ENCODE measurements around the gene GRIFIN. TPM values are rescaled to one million over a fixed set of nuclear protein-coding genes. Genes with fewer than 3 reads are reported as not detected.

The GRIFIN gene
- total and polyA plus RNA-seq, 12 donors = not detected

- Histone ChIP-seq H3K4me1 (peaks cover 0 to 32% (median 10%) of the 10 kb centered on the region in 9 donors), H3K9me3 (no peaks in the 10 kb centered on the region), H3K4me3 (no peak overlapping the region), H3K27ac (no peak overlapping the region), H3K27me3 (no peaks in the 10 kb centered on the region), H3K36me3 (peaks cover 0 to 30% (median 0%) of the 10 kb centered on the region in 9 donors)
- DNase-seq = no peak
- no peak for ATAC-seq
- no peak for TF ChIP-seq CTCF (IDR thresholded peaks at IDR 0.05)
- intact Hi-C loops (cut with DNase I) = loop anchor here in 2 of 10 donors (10.0 kb wide), 2 partner anchors 87 to 243 kb away; partner anchors contain the start of genes AMZ1 (in 1 of the 2) and EIF3B (in 1 of the 2)
- WGBS, 2 donors = 94 to 95% methylated on average over 5 of the region's 5 CpGs
These were observed 34.7 kb downstream of the GRIFIN start for GRCh38 chr7:2441430-2442058.

GRCh38 chr7:2440608-2441245, 35.5 kb downstream of the GRIFIN start:
- DNase-seq = no peak
- no peak for TF ChIP-seq CTCF (IDR thresholded peaks at IDR 0.05)
- Histone ChIP-seq H3K36me3 (peaks cover 0 to 38% (median 0%) of the 10 kb centered on the region in 9 donors), H3K27ac (no peak overlapping the region), H3K9me3 (no peaks in the 10 kb centered on the region), H3K27me3 (no peaks in the 10 kb centered on the region), H3K4me3 (no peak overlapping the region), H3K4me1 (peaks cover 0 to 33% (median 10%) of the 10 kb centered on the region in 9 donors)
- intact Hi-C loops (cut with DNase I) = loop anchor here in 2 of 10 donors (10.0 kb wide), 2 partner anchors 86 to 244 kb away; partner anchors contain the start of genes AMZ1 (in 1 of the 2) and EIF3B (in 1 of the 2)
- WGBS, 2 donors = 78 to 79% methylated on average over 21 of the region's 21 CpGs
- no peak for ATAC-seq

GRCh38 chr7:2438775-2439174, 37.4 kb downstream of the GRIFIN start:
- Histone ChIP-seq H3K4me1 (peaks cover 0 to 30% (median 8%) of the 10 kb centered on the region in 9 donors), H3K27ac (peak overlapping the region in 1 of 10 donors; percentile 31), H3K4me3 (no peak overlapping the region), H3K27me3 (no peaks in the 10 kb centered on the region), H3K9me3 (no peaks in the 10 kb centered on the region), H3K36me3 (peaks cover 0 to 47% (median 6%) of the 10 kb centered on the region in 9 donors)
- intact Hi-C loops (cut with DNase I) = no loop called here
- 93 to 94% methylated on average over 13 of the region's 13 CpGs for WGBS, 2 donors
- DNase-seq (no peak), ATAC-seq (no peak)
- no peak for TF ChIP-seq CTCF (IDR thresholded peaks at IDR 0.05)

GRCh38 chr7:2438186-2438585, 38.0 kb downstream of the GRIFIN start:
- 70 to 76% methylated on average over 7 of the region's 7 CpGs for WGBS, 2 donors
- Histone ChIP-seq H3K27me3 (no peaks in the 10 kb centered on the region), H3K9me3 (no peaks in the 10 kb centered on the region), H3K27ac (peak overlapping the region in 3 of 10 donors; percentile 1 to 31 (median 22)), H3K4me1 (peaks cover 0 to 30% (median 8%) of the 10 kb centered on the region in 9 donors), H3K4me3 (no peak overlapping the region), H3K36me3 (peaks cover 0 to 53% (median 11%) of the 10 kb centered on the region in 9 donors)
- no peak for TF ChIP-seq CTCF (IDR thresholded peaks at IDR 0.05)
- intact Hi-C loops (cut with DNase I) = no loop called here
- ATAC-seq (peak in 4 of 8 donors; percentile 62 to 79 (median 70)), DNase-seq (no peak)

Data from heart right ventricle (tissue), 16 donors.